Peyer's patch (tissue), 4 donors: ENCODE data around the gene SLC1A3.

Source experiments
- POLR2A ChIP-seq, 2 donors: fragments of 450-650 bp; IDR thresholded peaks; one replicate each; pipeline ENCODE4 v1.5.1; 2017; ENCODE audit warnings: antibody characterized with exemption in 2 of 2, mild to moderate bottlenecking in 2 of 2, moderate library complexity in 2 of 2
- TF ChIP-seq, protein P1 (sequence below), 6 experiments: fragments of 450-650 bp in 4 of 6; fragments of 200-600 bp in 2 of 6; sonication (generic) in 1 of 6; IDR thresholded peaks; one replicate each; pipeline ENCODE4 v1.5.1; 2017 to 2019; ENCODE audit warnings: antibody characterized with exemption in 6 of 6, mild to moderate bottlenecking in 3 of 6, moderate library complexity in 1 of 6

DNA sequence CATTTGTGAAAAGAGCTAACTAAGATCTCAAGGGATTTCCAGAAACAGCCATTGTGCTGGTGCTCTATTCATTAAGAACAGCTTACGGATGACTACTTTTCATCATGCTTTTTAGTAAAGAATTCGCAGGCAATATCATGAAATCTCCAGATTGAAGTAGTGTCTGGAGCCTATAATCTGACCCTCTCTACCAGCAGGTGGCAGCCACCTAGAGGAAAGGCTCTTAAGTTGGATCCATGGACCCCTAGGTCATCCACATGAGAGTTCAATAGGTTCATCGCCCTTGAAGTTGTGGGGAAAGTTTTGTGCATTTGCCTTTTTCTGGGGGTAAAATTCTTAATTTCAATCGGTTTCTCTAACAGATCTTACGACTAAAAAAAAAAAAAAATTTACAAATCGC is 82.3 kb downstream of the SLC1A3 start:
- TF ChIP-seq, protein P1, sequence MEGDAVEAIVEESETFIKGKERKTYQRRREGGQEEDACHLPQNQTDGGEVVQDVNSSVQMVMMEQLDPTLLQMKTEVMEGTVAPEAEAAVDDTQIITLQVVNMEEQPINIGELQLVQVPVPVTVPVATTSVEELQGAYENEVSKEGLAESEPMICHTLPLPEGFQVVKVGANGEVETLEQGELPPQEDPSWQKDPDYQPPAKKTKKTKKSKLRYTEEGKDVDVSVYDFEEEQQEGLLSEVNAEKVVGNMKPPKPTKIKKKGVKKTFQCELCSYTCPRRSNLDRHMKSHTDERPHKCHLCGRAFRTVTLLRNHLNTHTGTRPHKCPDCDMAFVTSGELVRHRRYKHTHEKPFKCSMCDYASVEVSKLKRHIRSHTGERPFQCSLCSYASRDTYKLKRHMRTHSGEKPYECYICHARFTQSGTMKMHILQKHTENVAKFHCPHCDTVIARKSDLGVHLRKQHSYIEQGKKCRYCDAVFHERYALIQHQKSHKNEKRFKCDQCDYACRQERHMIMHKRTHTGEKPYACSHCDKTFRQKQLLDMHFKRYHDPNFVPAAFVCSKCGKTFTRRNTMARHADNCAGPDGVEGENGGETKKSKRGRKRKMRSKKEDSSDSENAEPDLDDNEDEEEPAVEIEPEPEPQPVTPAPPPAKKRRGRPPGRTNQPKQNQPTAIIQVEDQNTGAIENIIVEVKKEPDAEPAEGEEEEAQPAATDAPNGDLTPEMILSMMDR (IDR thresholded peaks at IDR 0.05) = peak in 1 of 6 experiments; percentile 31
- TF ChIP-seq POLR2A (IDR thresholded peaks at IDR 0.05) = no peak
